SIG-M5 treated with dmso at 0.1 percent for 504 hours (cell line): ENCODE measurements around the gene DNMT3A.
"Not testable (repeated sequence)": the region's sequence is repeated elsewhere in the genome, so short reads cannot be mapped to it uniquely, and the experiment has no call there.

ENCODE experiments used
- DNase-seq: peaks from one replicate; lab custom pipeline; 2025; ENCODE audit not compliant: unreplicated experiment; lab: John Stamatoyannopoulos, UW

DNMT3A gene

GRCh38 chr2:25286723-25287483 is 54.8 kb downstream of the DNMT3A start:
- no peak for DNase-seq

- DNase-seq: peak; percentile 70
Measured at GRCh38 chr2:25286025-25286400, 55.7 kb downstream of the DNMT3A start.

- DNase-seq: no peak
Measured at GRCh38 chr2:25285265-25286024, 56.3 kb downstream of the DNMT3A start.

GRCh38 chr2:25284756-25285155 is 57.0 kb downstream of the DNMT3A start:
- DNase-seq: no peak

- no peak for DNase-seq
Measured at GRCh38 chr2:25283921-25284320, 57.8 kb downstream of the DNMT3A start.

- no peak for DNase-seq
Measured at GRCh38 chr2:25281941-25282340, 59.8 kb downstream of the DNMT3A start.

GRCh38 chr2:25281522-25281921 is 60.2 kb downstream of the DNMT3A start:
- no peak for DNase-seq

GRCh38 chr2:25280051-25280687 is 61.6 kb downstream of the DNMT3A start:
- peak; percentile 13 for DNase-seq

- DNase-seq: peak; percentile 92
Measured at GRCh38 chr2:25279091-25279651, 62.6 kb downstream of the DNMT3A start.

GRCh38 chr2:25276569-25277465 is 64.9 kb downstream of the DNMT3A start:
- no peak for DNase-seq

- no peak for DNase-seq
Measured at GRCh38 chr2:25275575-25275965, 66.2 kb downstream of the DNMT3A start.

GRCh38 chr2:25274868-25275574 is 66.7 kb downstream of the DNMT3A start:
- DNase-seq: peak; percentile 6

GRCh38 chr2:25273985-25274535 is 67.7 kb downstream of the DNMT3A start:
- no peak for DNase-seq

GRCh38 chr2:25272705-25273104 is 69.0 kb downstream of the DNMT3A start:
- DNase-seq: not testable (repeated sequence)

- DNase-seq: no peak
Measured at GRCh38 chr2:25270061-25270460, 71.7 kb downstream of the DNMT3A start.

- no peak for DNase-seq
Measured at GRCh38 chr2:25269233-25269632, 72.5 kb downstream of the DNMT3A start.

GRCh38 chr2:25268139-25268538 is 73.6 kb downstream of the DNMT3A start:
- no peak for DNase-seq

GRCh38 chr2:25266399-25266798 is 75.3 kb downstream of the DNMT3A start:
- DNase-seq: no peak

- DNase-seq: no peak
Measured at GRCh38 chr2:25265802-25266201, 75.9 kb downstream of the DNMT3A start.

- no peak for DNase-seq
Measured at GRCh38 chr2:25265001-25265400, 76.7 kb downstream of the DNMT3A start.
